Measurements from ENCODE around the gene FAM117A.

The FAM117A gene

DNA sequence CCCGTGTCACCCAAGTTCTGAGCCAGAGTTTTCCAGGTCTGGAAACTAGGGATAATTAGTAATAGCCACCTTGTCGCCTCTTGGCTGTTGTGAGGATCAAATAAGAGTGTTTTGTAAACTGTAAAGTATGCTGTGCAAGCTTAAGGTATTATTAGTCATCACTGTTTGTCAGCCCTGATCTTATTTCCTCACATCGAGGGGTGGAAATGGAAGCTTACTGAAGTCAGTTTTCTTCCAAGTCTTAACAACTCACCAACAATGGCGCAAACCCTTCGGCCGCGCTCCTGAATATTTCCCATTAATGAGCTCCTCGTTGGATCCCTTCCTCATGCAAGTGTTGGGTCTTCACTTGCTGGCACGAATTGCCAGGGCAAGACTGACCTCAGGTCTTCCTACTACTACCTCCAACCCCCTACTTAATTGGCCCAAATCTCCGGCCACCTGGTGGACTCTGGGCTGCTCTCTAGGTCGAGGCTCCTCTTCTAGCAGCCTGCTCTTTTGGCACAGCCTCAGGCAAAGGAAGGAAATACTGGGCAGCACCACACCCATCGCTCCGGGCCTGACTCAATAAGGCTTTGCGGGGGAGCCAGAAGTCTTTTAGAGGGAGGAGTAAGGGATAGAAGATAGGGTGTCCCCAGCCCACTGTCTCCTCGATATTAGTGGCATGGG lies 55.3 kb downstream of the FAM117A start:
- no peak for DNase-seq (ENCODE audit: low read depth in 1 of 2, low spot score in 1 of 2)

DNA sequence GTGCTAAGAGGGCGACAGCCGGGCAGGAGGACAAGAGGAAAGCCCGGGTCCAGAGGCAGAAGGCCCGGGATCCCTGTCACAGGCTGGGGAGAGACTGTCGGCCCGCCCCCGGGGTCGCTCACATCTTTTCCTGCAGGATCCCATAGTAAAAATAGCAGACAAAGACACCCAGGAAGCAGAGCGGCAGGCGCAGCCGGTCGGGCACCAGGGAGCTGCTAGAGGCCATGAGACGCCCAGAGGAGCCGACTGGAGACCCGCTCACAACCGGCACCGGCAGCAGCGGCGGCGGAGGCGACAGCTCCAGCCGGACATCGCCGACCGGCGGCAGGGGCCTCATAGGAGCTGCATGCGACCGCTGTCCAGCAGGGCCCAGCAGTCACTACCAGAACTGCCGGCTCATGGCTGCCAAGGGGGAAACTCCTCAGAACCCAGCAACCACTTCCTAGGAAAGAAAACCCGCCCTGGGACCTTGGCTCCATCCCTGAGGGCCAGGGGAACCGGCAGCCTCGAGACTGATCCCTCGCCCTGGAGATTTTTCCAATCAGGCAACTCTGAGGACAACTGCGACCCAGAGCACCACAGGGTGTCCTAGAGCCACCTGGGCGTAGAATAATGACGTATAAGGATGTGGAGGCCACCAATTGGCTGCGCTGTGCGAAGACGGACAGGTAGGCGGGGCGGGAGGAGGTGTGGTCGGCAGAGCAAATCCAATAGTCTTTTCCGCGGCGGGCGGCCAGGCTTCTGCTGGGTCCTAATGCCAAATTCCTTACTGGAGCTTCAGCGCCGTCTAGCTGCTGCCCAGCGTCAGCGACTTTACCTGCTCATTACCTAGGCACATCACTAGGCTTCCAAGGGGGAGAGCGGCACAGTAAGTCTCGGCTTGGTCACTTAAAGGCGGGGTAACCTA lies 56.1 kb downstream of the FAM117A start, which contains the start of gene SLC35B1:
TSS of gene SLC35B1 (minus strand) at position 357 of the 907 bp plus-strand sequence. CDS start at position 226, 131 bp downstream.
- peak; percentile 93 to 94 for DNase-seq (ENCODE audit: low read depth in 1 of 2, low spot score in 1 of 2)

- no peak for DNase-seq (ENCODE audit: low read depth in 1 of 2, low spot score in 1 of 2)
Measured at GRCh38 chr17:49707246-49707607, 56.7 kb downstream of the FAM117A start.

GRCh38 chr17:49705254-49705653 lies 58.7 kb downstream of the FAM117A start:
- DNase-seq (ENCODE audit: low read depth in 1 of 2, low spot score in 1 of 2) = no peak

GRCh38 chr17:49703557-49704277 lies 60.2 kb downstream of the FAM117A start:
- no peak for DNase-seq (ENCODE audit: low read depth in 1 of 2, low spot score in 1 of 2)

DNA sequence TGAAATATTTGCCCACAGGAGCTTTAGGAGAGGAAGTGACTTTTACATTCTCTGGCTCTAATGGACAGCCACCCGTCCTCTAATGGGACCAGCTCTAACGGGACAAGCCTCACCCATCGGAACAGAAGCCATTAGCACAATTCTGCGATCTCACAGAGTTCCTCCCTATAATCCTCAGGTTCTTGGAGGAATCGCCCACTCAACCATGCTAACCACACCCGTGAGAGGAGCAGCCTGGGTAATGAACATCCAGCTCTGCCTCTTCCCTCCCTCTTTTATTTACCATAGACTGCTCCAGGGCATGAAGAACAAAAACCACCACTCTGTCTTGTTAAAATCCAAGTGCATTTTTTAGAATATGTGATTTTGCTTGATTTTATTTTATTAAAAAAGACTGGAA lies 63.0 kb downstream of the FAM117A start:
- no peak for DNase-seq (ENCODE audit: low read depth in 1 of 2, low spot score in 1 of 2)

- DNase-seq (ENCODE audit: low read depth in 1 of 2, low spot score in 1 of 2) = no peak
Measured at GRCh38 chr17:49699966-49700575, 63.9 kb downstream of the FAM117A start.

DNA sequence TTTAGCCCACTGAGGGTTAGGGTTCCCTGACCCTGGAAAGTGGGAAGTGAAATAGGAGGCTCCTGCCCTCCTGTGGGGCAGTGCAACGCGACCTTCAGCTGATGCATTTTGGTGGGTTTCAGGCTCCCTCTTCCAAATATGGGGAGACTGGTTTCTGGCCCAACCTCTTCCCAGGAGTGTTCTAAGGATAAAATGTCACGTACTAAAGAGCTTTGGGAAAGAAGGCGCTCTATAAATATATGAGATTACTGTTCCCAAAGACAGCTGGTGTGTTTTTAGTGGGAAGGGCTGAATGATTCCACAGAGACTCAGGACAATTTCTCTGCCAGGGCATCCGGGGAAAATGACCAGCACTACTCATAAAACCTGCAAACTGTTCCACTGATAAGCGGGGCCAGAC lies 65.9 kb downstream of the FAM117A start:
- no peak for DNase-seq (ENCODE audit: low read depth in 1 of 2, low spot score in 1 of 2)

DNA sequence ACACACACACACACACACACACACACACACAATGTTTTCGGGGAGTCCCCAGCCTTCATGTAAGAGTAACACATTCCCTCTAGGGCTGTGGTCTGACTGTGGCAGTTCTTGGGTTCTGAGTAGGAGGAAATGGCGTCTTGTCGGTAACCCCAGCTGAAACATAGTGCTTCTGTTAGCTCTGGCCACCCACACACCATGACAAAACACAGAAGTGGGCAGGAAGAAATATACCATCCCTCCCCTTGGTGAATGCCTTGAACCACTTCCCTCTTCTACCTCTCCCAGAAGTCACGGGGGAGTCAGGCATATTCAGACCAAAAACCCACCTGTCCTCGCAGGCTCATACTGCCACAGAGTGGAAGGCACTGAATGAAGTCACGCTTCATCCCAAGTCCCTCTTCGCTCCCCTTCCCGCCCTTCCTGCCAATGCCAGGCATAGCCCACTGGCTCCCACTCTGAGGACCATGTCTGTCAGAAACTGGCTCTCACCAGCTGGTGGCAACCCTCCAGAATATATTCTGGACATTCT lies 67.6 kb downstream of the FAM117A start:
- peak in 1 of 2 donors; percentile 28 for DNase-seq (ENCODE audit: low read depth in 1 of 2, low spot score in 1 of 2)

GRCh38 chr17:49695698-49696232 lies 68.2 kb downstream of the FAM117A start:
- no peak for DNase-seq (ENCODE audit: low read depth in 1 of 2, low spot score in 1 of 2)

GRCh38 chr17:49694847-49695697 lies 68.9 kb downstream of the FAM117A start:
- DNase-seq (ENCODE audit: low read depth in 1 of 2, low spot score in 1 of 2) = peak; percentile 48 to 62

DNA sequence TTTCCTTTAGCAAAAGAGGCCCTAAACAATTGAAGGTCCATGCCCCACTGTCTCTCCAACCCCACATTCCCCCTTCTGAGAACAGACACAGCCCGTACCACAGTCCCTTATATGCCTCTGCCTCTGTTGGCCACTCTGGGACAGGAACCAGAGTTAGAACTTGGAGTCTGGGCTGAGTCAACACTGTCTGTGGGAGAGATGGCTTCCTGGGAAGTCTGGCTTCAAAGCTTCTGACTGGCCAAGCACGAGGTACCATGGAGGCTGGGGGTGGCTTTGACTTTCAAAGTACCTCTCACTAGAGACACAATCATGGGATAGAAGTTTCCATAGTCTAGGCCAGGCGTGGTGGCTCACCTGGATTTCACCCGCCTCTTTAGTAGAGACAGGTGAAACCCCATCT lies 71.2 kb downstream of the FAM117A start:
- DNase-seq (ENCODE audit: low read depth in 1 of 2, low spot score in 1 of 2) = no peak

DNA sequence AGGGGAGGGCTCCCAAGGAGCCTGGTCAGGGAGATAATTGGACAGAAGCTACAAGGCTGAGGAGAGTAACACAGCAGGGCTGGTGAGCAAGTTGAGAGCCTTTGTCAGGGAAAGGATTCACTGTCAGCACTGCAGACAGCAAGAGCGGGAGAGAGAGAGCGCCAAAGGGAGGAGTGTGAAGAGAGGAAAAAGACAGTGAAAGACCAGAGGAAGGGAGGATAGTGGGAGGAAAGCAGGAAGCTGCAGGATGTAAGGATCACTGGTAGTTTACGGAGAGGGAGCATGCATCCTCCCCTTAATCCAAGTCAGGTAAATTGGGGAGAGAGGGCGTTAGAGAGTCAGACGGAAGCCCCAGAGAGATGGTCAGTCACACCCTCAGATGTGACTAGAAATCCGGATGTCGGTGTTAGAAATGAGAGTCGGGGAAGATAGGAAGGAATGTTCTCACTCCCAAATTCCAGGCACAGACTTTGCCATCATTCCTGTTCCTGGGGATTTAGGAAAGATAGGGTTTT lies 72.2 kb downstream of the FAM117A start:
- DNase-seq (ENCODE audit: low read depth in 1 of 2, low spot score in 1 of 2) = no peak

- DNase-seq (ENCODE audit: low read depth in 1 of 2, low spot score in 1 of 2) = no peak
Measured at GRCh38 chr17:49691086-49691676, 72.8 kb downstream of the FAM117A start.

DNA sequence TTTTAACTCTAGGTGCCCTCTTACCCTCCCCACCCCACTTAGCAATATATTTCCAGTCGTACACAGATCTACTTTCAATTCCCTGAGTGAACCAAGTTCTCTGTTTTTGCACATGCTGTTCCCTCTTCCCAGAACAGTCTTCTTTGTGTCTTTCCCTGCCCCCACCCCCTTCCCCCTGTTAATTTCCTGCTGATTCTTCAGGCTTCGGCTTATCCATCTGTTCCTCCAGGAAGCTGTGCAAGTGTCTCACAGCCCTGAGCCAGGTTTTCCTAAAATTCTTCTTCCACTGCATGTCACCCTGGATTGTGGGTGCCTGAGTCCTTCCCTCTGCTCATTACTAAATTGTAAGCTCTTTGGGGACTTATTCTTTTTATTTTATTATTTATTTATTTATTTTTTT lies 73.7 kb downstream of the FAM117A start:
- DNase-seq (ENCODE audit: low read depth in 1 of 2, low spot score in 1 of 2) = no peak

DNA sequence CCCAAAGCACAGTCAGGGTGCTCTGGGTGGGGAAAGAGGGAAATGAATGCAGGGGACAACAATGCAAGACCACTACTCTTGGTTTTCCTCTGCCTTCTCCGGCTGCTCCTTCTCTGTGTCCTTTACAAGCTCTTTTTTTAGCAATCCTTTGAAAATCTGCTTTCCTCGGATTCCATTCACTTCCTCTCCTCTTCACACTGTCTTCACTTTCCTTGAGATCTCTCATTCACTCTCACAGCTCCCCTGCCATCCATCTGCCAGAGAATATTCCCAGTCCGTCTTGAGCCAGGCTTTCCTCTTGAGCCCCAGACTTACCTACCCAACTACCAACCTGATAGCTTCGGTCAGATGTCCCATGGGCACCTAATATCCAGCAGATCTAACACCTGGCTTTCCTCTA lies 75.1 kb downstream of the FAM117A start:
- no peak for DNase-seq (ENCODE audit: low read depth in 1 of 2, low spot score in 1 of 2)

DNA sequence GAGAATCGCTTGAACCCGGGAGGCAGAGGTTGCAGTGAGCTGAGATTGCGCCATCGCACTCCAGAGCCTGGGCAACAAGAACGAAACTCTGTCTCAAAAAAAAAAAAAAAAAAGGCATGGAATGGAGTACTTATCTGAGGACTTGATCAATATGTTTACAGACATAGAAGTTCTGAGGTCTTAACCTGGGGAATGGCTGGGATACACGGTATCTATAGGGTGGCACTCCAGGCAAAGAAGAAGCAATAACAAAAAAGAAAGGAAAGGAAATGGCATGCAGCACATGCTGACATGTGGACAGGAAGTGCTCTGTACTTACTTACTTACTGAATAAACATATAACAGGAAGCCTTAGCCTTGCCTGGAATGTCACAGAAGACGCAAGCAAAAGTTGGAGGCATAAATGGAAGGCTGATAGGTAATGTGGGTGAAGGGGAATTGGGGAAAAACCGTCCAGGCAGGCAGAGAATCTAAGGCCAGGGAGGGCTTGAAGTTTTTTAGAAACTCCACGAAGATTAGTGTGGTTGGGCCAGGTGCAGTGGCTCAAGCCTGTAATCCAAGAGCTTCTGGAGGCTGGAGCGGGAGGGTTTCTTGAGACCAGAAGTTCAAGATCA lies 75.9 kb downstream of the FAM117A start:
- DNase-seq (ENCODE audit: low read depth in 1 of 2, low spot score in 1 of 2) = no peak

- DNase-seq (ENCODE audit: low read depth in 1 of 2, low spot score in 1 of 2) = no peak
Measured at GRCh38 chr17:49681106-49681979, 82.6 kb downstream of the FAM117A start.
